CD4-positive, alpha-beta T cell treated with Interleukin-17A for 4 hours (primary cell): ENCODE data around the gene PDLIM5.
"Not testable (repeated sequence)": the region's sequence is repeated elsewhere in the genome, so short reads cannot be mapped to it uniquely, and the experiment has no call there.

Source experiments
- DNase-seq: peaks from one replicate; pipeline ENCODE4 v3.0.0-alpha.2; 2020; ENCODE audit warnings: mixed read lengths

The PDLIM5 gene

GRCh38 chr4:94466923-94467322 is 15.2 kb downstream of the PDLIM5 start:
- no peak for DNase-seq

DNA sequence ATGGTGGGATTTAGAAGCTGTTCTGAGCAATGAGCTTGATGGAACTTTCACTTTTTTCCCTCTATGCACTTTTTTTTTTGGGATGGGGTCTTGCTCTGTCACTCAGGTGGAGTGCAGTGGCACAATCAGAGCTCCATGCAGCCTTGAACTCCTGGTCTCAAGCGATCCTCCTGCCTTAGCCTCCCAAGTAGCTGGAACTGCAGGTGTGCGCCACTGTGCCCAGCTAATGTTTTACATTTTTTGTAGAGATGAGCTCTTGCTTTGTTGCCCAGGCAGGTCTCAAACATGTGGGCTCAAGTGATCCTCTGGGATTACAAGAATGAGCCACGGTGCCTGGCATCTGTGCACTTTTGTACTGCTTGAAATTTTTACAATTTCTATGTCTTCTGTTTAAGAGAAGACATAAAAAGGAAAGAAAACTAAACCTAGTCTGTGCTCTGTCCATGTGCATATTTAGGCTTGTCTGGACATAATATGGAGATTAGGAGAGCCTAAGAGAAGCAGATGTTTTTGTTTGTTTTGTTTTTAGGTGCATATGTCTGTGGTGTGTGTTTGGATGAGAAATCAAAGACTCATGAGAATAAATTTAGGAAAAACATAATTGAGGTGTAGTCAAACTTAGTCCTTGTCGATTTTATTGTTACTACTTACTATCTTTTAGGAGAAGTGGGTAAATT is 16.5 kb downstream of the PDLIM5 start:
- no peak for DNase-seq

GRCh38 chr4:94469221-94469784 is 17.6 kb downstream of the PDLIM5 start:
- DNase-seq = no peak

DNA sequence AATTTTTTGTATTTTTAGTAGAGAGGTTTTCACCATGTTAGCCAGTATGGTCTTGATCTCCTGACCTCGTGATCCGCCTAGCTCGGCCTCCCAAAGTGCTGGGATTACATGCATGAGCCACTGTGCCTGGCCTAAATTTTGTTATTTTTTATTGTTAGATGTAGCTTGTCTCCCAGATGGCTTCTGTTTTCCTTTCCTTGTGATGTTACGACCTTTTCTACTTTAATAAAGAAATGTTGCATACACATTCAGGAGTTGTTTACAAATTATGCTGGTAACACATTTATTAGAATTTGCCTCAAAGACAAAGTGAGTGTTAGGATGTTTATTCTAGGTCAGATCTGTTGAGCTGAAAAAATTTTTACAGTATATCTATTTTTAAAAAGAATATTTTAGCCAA is 18.4 kb downstream of the PDLIM5 start:
- DNase-seq = no peak

DNA sequence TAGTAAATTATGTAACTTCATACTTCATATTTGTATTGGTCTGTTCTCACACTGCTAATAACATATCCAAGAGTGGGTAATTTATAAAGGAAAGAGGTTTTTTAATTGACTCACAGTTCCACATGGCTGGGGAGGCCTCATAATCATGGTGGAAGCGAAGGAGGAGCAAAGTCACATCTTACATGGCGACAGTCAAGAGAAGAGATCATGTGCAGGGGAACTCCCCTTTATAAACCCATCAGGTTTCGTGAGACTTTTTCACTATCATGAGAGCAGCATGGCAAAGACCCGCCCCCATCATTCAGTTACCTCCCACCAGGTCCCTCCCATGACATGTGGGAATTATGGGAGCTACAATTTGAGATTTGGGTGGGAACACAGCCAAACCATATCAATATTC is 19.0 kb downstream of the PDLIM5 start:
- DNase-seq = not testable (repeated sequence)

GRCh38 chr4:94472056-94472826 is 20.5 kb downstream of the PDLIM5 start:
- no peak for DNase-seq

- no peak for DNase-seq
Measured at GRCh38 chr4:94475050-94475449, 23.3 kb downstream of the PDLIM5 start.

GRCh38 chr4:94475794-94476193 is 24.1 kb downstream of the PDLIM5 start:
- no peak for DNase-seq

GRCh38 chr4:94477227-94477626 is 25.5 kb downstream of the PDLIM5 start:
- no peak for DNase-seq

DNA sequence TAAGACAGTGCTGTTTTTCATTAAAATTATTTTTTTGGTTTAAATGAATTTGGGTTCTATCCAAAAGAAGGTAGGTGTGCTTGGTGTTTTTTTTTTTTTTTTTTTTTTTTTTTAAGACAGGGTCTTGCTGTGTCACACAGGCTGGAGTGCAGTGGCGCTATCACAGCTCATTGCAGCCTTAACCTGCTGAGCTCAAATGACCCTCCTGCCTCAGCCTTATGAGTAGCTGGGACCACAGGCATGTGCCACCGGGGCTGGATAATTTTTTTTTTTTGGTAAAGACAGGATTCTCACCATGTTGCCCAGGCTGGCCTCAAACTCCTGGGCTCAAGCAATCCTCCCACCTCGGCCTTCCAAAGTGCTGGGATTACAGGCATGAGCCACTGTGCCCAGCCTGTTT is 27.1 kb downstream of the PDLIM5 start:
- not testable (repeated sequence) for DNase-seq

DNA sequence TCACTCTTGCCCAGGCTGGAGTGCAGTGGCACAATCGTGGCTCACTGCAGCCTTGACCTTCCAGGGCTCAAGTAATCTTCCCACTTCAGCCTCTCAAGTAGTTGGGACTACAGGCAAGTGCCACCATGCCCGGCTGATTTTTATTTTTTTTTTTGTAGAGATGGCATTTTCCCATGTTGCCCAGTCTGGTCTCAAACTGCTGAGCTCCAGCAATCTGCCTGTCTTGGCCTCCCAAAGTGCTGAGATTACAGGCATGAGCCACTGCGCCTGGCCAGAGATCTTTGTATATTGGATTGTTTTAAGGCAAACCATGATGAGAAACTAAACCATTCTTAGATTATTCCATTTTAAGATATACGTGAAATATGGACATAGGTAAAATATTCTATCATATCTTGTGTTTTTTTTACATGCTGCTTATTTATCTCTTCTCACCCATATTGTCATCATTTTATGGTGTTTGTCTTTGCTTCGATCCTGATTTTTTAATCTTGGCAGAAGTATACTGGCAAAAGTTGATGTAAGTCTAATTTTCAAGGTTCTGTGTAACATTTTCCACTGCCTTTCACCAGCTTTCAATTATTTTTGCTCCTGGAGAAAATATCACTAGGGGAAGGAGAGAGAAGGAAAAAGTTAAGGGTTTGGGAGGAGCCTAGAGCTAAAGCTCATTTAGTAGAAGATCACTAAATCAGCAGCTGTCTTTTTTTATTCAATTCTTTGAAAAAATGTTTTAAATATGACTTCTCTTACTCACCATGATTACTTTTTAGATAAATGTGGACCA is 27.8 kb downstream of the PDLIM5 start:
- no peak for DNase-seq

- DNase-seq = no peak
Measured at GRCh38 chr4:94480362-94480951, 28.7 kb downstream of the PDLIM5 start.

DNA sequence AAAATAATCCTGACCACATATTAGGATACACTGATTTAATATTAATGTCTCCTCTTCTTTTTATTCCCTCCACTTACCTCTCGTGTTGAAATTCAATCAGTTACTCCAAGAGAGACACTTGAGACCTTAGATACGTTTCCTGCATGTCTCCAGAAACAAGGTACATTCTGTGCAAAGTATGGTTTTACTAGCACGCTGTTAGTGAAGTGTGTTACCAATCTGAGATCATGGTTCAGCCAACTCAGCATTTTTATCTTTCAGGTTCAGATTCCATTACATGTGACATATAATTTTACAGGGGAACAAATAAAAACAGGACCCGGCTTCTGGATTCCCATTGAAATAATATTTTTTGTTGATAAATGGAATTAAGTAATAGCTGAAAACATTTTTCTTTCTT is 32.2 kb downstream of the PDLIM5 start:
- no peak for DNase-seq

- no peak for DNase-seq
Measured at GRCh38 chr4:94484818-94485217, 33.1 kb downstream of the PDLIM5 start.

DNA sequence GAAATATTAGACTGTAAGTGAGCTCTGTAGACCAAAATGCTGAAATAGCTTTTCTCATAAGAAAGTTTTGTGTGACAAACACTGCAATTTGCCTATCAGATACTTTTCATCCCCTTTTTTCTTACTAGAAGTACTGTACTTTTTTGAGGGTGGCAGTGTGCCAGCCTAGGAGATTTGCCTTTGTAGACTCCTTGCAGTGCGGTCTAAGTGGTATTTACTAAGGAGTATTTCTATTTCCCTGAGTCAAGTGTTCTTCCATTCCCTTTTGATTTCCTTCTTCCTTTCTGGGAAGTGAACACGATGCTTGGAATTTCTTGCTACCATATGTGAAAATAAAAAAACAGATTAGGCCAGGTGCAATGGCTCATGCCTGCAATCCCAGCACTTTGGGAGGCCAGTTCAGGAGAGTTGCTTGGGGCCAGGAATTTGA is 34.6 kb downstream of the PDLIM5 start:
- no peak for DNase-seq

GRCh38 chr4:94488670-94489069 is 36.9 kb downstream of the PDLIM5 start:
- DNase-seq = no peak

GRCh38 chr4:94489098-94489497 is 37.4 kb downstream of the PDLIM5 start:
- no peak for DNase-seq

DNA sequence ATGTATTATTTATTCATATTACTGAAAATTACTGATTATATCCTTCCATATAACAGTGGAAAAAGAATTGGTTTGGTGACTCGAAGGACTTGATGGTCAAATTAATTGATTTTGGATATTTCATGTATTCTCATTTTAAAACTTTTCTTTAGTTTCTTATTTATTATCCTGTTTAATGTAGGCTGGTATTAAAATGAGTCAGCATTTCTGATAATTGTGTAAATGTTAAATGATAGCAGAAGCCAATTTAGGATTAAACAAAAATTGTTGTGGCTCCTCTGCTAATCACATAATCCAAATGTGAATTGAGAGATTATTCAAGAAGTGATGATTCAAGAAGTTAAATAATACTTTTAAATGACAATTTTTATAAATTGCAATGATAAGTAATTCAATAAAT is 38.7 kb downstream of the PDLIM5 start:
- no peak for DNase-seq

DNA sequence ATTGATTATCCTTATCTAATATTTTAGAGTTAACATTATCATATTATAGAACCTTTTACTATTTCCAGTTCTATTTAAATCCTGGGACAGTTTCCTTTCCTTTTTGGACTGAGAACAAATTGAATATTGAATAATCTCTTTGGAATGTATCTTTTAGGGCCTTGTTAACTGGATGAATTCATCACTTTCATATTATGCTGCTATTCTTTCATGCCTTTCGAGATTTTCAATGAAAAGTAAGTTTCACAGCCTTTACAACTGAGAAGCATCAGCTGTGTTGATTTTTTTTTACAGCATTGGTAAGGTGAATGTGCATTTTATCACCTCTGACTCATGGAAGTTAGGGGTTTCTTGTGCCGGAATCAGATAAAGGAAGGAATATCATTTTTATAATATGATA is 39.6 kb downstream of the PDLIM5 start:
- DNase-seq = no peak

- no peak for DNase-seq
Measured at GRCh38 chr4:94495408-94495807, 43.7 kb downstream of the PDLIM5 start.

DNA sequence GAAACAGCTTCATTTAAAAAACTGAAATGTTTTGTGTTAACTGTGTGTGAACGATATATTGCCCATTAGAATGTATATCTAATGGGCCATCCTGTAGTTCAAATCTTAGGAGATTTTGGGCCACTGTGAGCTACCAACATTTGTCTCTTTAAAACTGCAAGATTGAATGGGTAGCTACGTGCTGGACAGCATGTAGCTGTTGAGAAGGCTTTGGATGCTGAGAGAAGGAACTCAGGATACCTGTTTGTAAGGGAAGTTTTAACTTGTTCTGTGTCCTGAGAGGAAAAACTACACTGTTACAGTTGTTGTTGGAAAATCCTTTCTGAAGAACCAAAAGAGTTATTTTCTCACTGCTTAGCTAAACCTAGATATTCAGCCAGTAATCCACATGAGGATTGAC is 45.9 kb downstream of the PDLIM5 start:
- no peak for DNase-seq

GRCh38 chr4:94498502-94498901 is 46.8 kb downstream of the PDLIM5 start:
- no peak for DNase-seq

- DNase-seq = no peak
Measured at GRCh38 chr4:94500685-94501084, 48.9 kb downstream of the PDLIM5 start.
